Neuronal stem cell (in vitro differentiated cells): ENCODE data around the gene CPNE5.

ENCODE experiments used
- DNase-seq: peaks from one replicate; pipeline ENCODE4 v3.0.0-alpha.2; 2013; ENCODE audit warnings: low spot score
- H2AFZ ChIP-seq: one replicate; pipeline ENCODE4 v1.6.1; 2013; ENCODE audit warnings: mild to moderate bottlenecking, low read length, inconsistent platforms
- H2AK5ac ChIP-seq: 2 replicates; pipeline ENCODE4 v1.6.1; 2013; ENCODE audit warnings: low read depth, mild to moderate bottlenecking, inconsistent platforms, low read length, moderate library complexity, mixed read lengths
- H2BK120ac ChIP-seq: 2 replicates; pipeline ENCODE4 v1.6.1; 2013; ENCODE audit warnings: low read depth, mild to moderate bottlenecking, inconsistent platforms, low read length, moderate library complexity, mixed read lengths
- H2BK12ac ChIP-seq: one replicate; pipeline ENCODE4 v1.6.1; 2013; ENCODE audit warnings: low read length, inconsistent platforms
- H2BK15ac ChIP-seq: 2 replicates; pipeline ENCODE4 v1.6.1; 2013; ENCODE audit warnings: mild to moderate bottlenecking, low read length, inconsistent platforms, mixed read lengths
- H2BK5ac ChIP-seq: one replicate; pipeline ENCODE4 v1.6.1; 2013; ENCODE audit warnings: inconsistent platforms, mild to moderate bottlenecking, low read length, moderate library complexity
- H3K14ac ChIP-seq: one replicate; pipeline ENCODE4 v1.6.1; 2013; ENCODE audit warnings: low read length, inconsistent platforms
- H3K18ac ChIP-seq: 2 replicates; pipeline ENCODE4 v1.6.1; 2013; ENCODE audit warnings: low read length, inconsistent platforms
- H3K23ac ChIP-seq: 2 replicates; pipeline ENCODE4 v1.6.1; 2013; ENCODE audit warnings: low read depth, mild to moderate bottlenecking, mixed read lengths, low read length, inconsistent platforms; ENCODE audit not compliant: poor library complexity
- H3K27ac ChIP-seq: replicated peaks from 3 replicates; pipeline ENCODE4 v1.5.1; 2013; ENCODE audit warnings: low read length, inconsistent platforms
- H3K27me3 ChIP-seq, 3 experiments: 2 replicates each; pipeline ENCODE4 v1.6.1; 2013; ENCODE audit warnings: low read length in 3 of 3, mild to moderate bottlenecking in 2 of 3, inconsistent platforms in 1 of 3, low read depth in 1 of 3, mixed read lengths in 1 of 3, moderate library complexity in 1 of 3; ENCODE audit not compliant: control insufficient read depth in 3 of 3, insufficient read depth in 3 of 3
- H3K36me3 ChIP-seq, 2 donors: replicated peaks in 1 of 2; 2 replicates each; pipeline ENCODE4 v1.6.1; 2013; ENCODE audit warnings: low read length in 2 of 2; ENCODE audit not compliant: control insufficient read depth in 2 of 2, insufficient read depth in 2 of 2
- H3K4ac ChIP-seq: 2 replicates; pipeline ENCODE4 v1.6.1; 2013; ENCODE audit warnings: inconsistent platforms, mild to moderate bottlenecking, low read length, moderate library complexity
- H3K4me1 ChIP-seq, 2 donors: 1 replicate in 1 of 2; 2 replicates in 1 of 2; pipeline ENCODE4 v1.6.1; 2013; ENCODE audit warnings: low read length in 2 of 2, low read depth in 1 of 2; ENCODE audit not compliant: control insufficient read depth in 2 of 2, insufficient read depth in 1 of 2
- H3K4me2 ChIP-seq: one replicate; pipeline ENCODE4 v1.6.1; 2013; ENCODE audit warnings: mild to moderate bottlenecking, low read length, inconsistent platforms; ENCODE audit not compliant: insufficient read depth, poor library complexity, severe bottlenecking
- H3K4me3 ChIP-seq, 2 donors: 2 replicates each; pipeline ENCODE4 v1.5.1; 2013; ENCODE audit warnings: low read length in 2 of 2, mild to moderate bottlenecking in 2 of 2, inconsistent platforms in 1 of 2, moderate library complexity in 1 of 2
- H3K79me1 ChIP-seq: one replicate; pipeline ENCODE4 v1.6.1; 2013; ENCODE audit warnings: low read depth, mild to moderate bottlenecking, inconsistent platforms, low read length, moderate library complexity
- H3K9ac ChIP-seq: one replicate; pipeline ENCODE4 v1.6.1; 2013; ENCODE audit warnings: mild to moderate bottlenecking, low read depth, low read length, inconsistent platforms; ENCODE audit not compliant: poor library complexity
- H3K9me3 ChIP-seq, 2 donors: replicated peaks in 1 of 2; 2 replicates each; pipeline versions ENCODE3 to v1.6.1; 2013; ENCODE audit warnings: low read length in 2 of 2, mild to moderate bottlenecking in 2 of 2, inconsistent platforms in 1 of 2, low read depth in 1 of 2, mixed read lengths in 1 of 2, moderate library complexity in 1 of 2; ENCODE audit not compliant: control insufficient read depth in 2 of 2, insufficient read depth in 1 of 2
- H4K8ac ChIP-seq: one replicate; pipeline ENCODE4 v1.6.1; 2013; ENCODE audit warnings: low read depth, mild to moderate bottlenecking, inconsistent platforms, low read length, moderate library complexity
- H4K91ac ChIP-seq: one replicate; pipeline ENCODE4 v1.6.1; 2013; ENCODE audit warnings: low read length, low read depth, mild to moderate bottlenecking, inconsistent platforms; ENCODE audit not compliant: poor library complexity
- WGBS, 2 donors: extraction: QIAGEN DNeasy Blood & Tissue Kit; methylation state at CpG; one replicate each; pipeline ENCODE4 v1.1.7; 2013; ENCODE audit warnings: missing lambda C conversion rate in 2 of 2, mixed read lengths in 1 of 2; ENCODE audit not compliant: insufficient read length in 2 of 2, insufficient replicate concordance in 1 of 2; ENCODE audit errors: extremely low coverage in 2 of 2; 5-methylcytosine and 5-hydroxymethylcytosine counted together

CPNE5 gene

DNA sequence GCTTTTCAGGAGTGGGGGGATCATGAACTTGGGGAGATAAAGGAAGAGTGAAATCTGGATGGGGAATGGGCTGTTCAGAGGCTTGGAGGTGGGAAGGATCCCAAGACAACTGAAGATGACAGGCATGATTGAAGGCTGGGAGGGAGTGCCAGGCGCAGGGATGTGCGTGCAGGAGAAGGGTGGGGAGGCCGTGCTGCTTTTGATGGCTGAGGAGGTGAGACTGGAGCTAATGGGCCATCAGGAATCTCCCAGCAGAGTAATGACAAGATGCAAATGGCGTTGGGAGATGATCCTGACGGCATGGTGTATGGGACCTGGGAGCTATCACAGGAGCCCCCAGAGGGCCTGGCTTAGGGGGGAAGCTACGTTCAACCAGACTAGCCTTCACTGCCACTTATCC, 1.6 kb downstream of the CPNE5 start:
- Histone ChIP-seq H2BK12ac (no peak overlapping the region), H2AK5ac (no peak overlapping the region), H3K23ac (no peak overlapping the region), H3K27me3 (peaks cover 19 to 58% (median 48%) of the 10 kb centered on the region in 3 experiments), H4K8ac (no peak overlapping the region), H2AFZ (no peak overlapping the region), H3K14ac (no peak overlapping the region), H3K18ac (no peak overlapping the region), H3K79me1 (no peaks in the 10 kb centered on the region), H2BK120ac (no peak overlapping the region), H3K36me3 (no peaks in the 10 kb centered on the region), H3K4me2 (no peak overlapping the region), H3K4ac (no peak overlapping the region), H3K9me3 (peaks cover 0 to 3% of the 10 kb centered on the region in 2 donors), H3K4me1 (peaks cover 13 to 21% of the 10 kb centered on the region in 2 donors), H3K27ac (no peak overlapping the region), H2BK15ac (no peak overlapping the region), H4K91ac (no peak overlapping the region), H3K9ac (no peak overlapping the region), H2BK5ac (no peak overlapping the region), H3K4me3 (no peak overlapping the region)
- no CpG with 5 or more reads among the region's 6 CpGs for WGBS, 2 donors
- DNase-seq, result no peak

- H3K4me1 ChIP-seq, result peaks cover 13 to 21% of the 10 kb centered on the region in 2 donors
- no peak overlapping the region for H3K27ac ChIP-seq
- no CpG with 5 or more reads among the region's 2 CpGs for WGBS, 2 donors
- H3K36me3 ChIP-seq, result no peaks in the 10 kb centered on the region
- H2BK12ac ChIP-seq, result no peak overlapping the region
- no peak overlapping the region for H4K8ac ChIP-seq
- H3K9ac ChIP-seq, result no peak overlapping the region
- no peak overlapping the region for H3K14ac ChIP-seq
- no peak overlapping the region for H3K4me2 ChIP-seq
- no peak overlapping the region for H2BK5ac ChIP-seq
- no peak overlapping the region for H2AFZ ChIP-seq
- peaks cover 19 to 58% (median 48%) of the 10 kb centered on the region in 3 experiments for H3K27me3 ChIP-seq
- H3K4me3 ChIP-seq, result no peak overlapping the region
- H3K9me3 ChIP-seq, result peaks cover 0 to 3% of the 10 kb centered on the region in 2 donors
- DNase-seq, result no peak
- no peak overlapping the region for H4K91ac ChIP-seq
- H2BK15ac ChIP-seq, result no peak overlapping the region
- no peak overlapping the region for H2AK5ac ChIP-seq
- H3K23ac ChIP-seq, result no peak overlapping the region
- no peak overlapping the region for H2BK120ac ChIP-seq
- H3K18ac ChIP-seq, result no peak overlapping the region
- no peak overlapping the region for H3K4ac ChIP-seq
- no peaks in the 10 kb centered on the region for H3K79me1 ChIP-seq
Observed at GRCh38 chr6:36837022-36837339, 2.3 kb downstream of the CPNE5 start.

GRCh38 chr6:36836111-36837021, 2.9 kb downstream of the CPNE5 start:
- H3K4ac ChIP-seq, result no peak overlapping the region
- H3K18ac ChIP-seq, result no peak overlapping the region
- peaks cover 13 to 21% of the 10 kb centered on the region in 2 donors for H3K4me1 ChIP-seq
- H4K91ac ChIP-seq, result no peak overlapping the region
- no peak overlapping the region for H2BK15ac ChIP-seq
- H3K14ac ChIP-seq, result no peak overlapping the region
- no peak overlapping the region for H3K9ac ChIP-seq
- H2BK120ac ChIP-seq, result no peak overlapping the region
- H3K4me2 ChIP-seq, result no peak overlapping the region
- H3K27me3 ChIP-seq, result peaks cover 19 to 58% (median 48%) of the 10 kb centered on the region in 3 experiments
- H3K23ac ChIP-seq, result no peak overlapping the region
- H3K4me3 ChIP-seq, result no peak overlapping the region
- H3K36me3 ChIP-seq, result no peaks in the 10 kb centered on the region
- H2BK5ac ChIP-seq, result no peak overlapping the region
- H2BK12ac ChIP-seq, result no peak overlapping the region
- H3K9me3 ChIP-seq, result peaks cover 0 to 3% of the 10 kb centered on the region in 2 donors
- H2AK5ac ChIP-seq, result no peak overlapping the region
- no peak for DNase-seq
- no peak overlapping the region for H2AFZ ChIP-seq
- no CpG with 5 or more reads among the region's 3 CpGs for WGBS, 2 donors
- H4K8ac ChIP-seq, result no peak overlapping the region
- H3K27ac ChIP-seq, result no peak overlapping the region
- no peaks in the 10 kb centered on the region for H3K79me1 ChIP-seq

- peaks cover 12 to 43% (median 38%) of the 10 kb centered on the region in 3 experiments for H3K27me3 ChIP-seq
- no CpG with 5 or more reads among the region's 17 CpGs for WGBS, 2 donors
Observed at GRCh38 chr6:36834576-36835341, 4.5 kb downstream of the CPNE5 start.

More at GRCh38 chr6:36834576-36835341, 4.5 kb downstream of the CPNE5 start:
- Histone ChIP-seq H3K4me2 (no peak overlapping the region), H3K18ac (no peak overlapping the region), H2AFZ (peak overlapping the region; percentile 24), H3K4me3 (no peak overlapping the region), H4K8ac (no peak overlapping the region), H2BK5ac (no peak overlapping the region), H3K9ac (no peak overlapping the region), H3K79me1 (no peaks in the 10 kb centered on the region), H3K14ac (no peak overlapping the region), H2AK5ac (no peak overlapping the region), H3K4me1 (peaks cover 6 to 10% of the 10 kb centered on the region in 2 donors), H3K23ac (no peak overlapping the region), H4K91ac (no peak overlapping the region), H2BK15ac (no peak overlapping the region), H2BK12ac (no peak overlapping the region), H3K36me3 (no peaks in the 10 kb centered on the region), H2BK120ac (no peak overlapping the region), H3K9me3 (peaks cover 0 to 3% of the 10 kb centered on the region in 2 donors), H3K27ac (no peak overlapping the region), H3K4ac (no peak overlapping the region)
- no peak for DNase-seq
